ENCODE data around the gene PRPF18. TPM values are rescaled to one million over a fixed set of nuclear protein-coding genes. Genes with fewer than 3 reads are reported as not detected.

Gene PRPF18
- total RNA-seq, 4 donors from 2014 or later: 15.5 to 40.7 (median 27.4) TPM

DNA sequence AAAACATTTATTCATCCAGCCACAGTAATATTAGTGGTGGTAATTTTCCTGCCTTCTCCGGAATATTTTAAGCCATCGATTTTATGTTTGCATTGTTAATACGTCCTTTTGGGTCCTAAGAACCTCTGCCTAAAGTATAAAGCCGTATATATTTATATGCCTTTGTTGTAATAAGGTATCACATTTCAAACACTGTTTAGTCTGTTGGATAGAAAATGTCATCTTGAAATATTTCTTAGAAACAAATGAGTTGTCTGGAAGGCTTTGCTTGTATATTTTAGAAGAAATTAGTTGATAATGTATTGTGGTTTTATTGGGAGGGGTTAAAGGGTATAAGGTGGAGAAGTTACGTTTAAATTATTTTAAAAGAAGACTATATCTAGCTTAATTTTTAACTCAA, 11.1 kb downstream of the PRPF18 start:
- no peak for DNase-seq
- peaks cover 0 to 71% (median 4%) of the 10 kb centered on the region in 3 donors for H3K36me3 ChIP-seq
- 81 to 85% methylated on average over 5 of the region's 5 CpGs for WGBS, 2 donors
- H3K4me3 ChIP-seq: no peak overlapping the region
- TF ChIP-seq, protein P1, sequence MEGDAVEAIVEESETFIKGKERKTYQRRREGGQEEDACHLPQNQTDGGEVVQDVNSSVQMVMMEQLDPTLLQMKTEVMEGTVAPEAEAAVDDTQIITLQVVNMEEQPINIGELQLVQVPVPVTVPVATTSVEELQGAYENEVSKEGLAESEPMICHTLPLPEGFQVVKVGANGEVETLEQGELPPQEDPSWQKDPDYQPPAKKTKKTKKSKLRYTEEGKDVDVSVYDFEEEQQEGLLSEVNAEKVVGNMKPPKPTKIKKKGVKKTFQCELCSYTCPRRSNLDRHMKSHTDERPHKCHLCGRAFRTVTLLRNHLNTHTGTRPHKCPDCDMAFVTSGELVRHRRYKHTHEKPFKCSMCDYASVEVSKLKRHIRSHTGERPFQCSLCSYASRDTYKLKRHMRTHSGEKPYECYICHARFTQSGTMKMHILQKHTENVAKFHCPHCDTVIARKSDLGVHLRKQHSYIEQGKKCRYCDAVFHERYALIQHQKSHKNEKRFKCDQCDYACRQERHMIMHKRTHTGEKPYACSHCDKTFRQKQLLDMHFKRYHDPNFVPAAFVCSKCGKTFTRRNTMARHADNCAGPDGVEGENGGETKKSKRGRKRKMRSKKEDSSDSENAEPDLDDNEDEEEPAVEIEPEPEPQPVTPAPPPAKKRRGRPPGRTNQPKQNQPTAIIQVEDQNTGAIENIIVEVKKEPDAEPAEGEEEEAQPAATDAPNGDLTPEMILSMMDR (IDR thresholded peaks at IDR 0.05): no peak
- no peak for TF ChIP-seq POLR2A (IDR thresholded peaks at IDR 0.05)
- no peaks in the 10 kb centered on the region for H3K4me1 ChIP-seq
- intact Hi-C loops (cut with DNase I): no loop called here
- H3K9me3 ChIP-seq: no peaks in the 10 kb centered on the region
- no peaks in the 10 kb centered on the region for H3K27me3 ChIP-seq
- H3K27ac ChIP-seq: no peak overlapping the region

DNA sequence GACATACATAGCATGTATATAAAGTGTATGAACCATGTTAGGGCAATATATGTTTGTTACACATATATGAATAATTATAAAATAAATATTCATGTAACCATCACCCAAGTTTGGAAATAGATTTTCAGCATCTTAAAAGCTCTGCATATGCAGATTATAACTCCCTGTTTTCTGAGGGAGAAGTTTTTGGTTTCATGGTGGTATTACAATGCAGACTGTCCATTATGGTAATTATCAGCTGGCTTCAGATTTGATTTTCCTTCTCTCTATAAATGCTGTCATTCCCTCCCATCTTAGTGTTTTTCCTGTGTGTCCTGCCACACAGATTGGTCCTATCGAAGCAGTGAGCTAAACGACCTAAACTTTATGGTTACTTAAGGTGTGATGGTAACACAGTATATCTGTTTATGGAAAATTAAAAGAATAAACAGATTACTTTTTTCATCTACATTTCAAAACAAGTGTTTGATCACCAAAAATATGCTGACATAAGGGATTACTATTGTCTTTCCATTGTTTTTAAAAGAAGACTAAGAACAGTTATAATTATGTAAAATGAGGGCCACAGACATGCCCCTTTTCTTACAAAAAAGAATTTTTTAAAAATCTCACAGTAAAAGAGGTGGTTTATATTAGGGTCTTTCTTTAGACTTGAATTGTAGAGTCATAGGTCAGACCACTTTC, 17.7 kb downstream of the PRPF18 start:
- DNase-seq: no peak
- Histone ChIP-seq H3K27me3 (no peaks in the 10 kb centered on the region), H3K4me3 (no peak overlapping the region), H3K36me3 (peaks cover 0 to 88% (median 12%) of the 10 kb centered on the region in 3 donors), H3K27ac (no peak overlapping the region), H3K4me1 (peaks cover 0 to 9% (median 0%) of the 10 kb centered on the region in 3 donors), H3K9me3 (no peaks in the 10 kb centered on the region)
- intact Hi-C loops (cut with DNase I): no loop called here
- 81 to 95% methylated on average over 2 of the region's 2 CpGs for WGBS, 2 donors
- TF ChIP-seq, protein P1 (IDR thresholded peaks at IDR 0.05): no peak
- no peak for TF ChIP-seq POLR2A (IDR thresholded peaks at IDR 0.05)

DNA sequence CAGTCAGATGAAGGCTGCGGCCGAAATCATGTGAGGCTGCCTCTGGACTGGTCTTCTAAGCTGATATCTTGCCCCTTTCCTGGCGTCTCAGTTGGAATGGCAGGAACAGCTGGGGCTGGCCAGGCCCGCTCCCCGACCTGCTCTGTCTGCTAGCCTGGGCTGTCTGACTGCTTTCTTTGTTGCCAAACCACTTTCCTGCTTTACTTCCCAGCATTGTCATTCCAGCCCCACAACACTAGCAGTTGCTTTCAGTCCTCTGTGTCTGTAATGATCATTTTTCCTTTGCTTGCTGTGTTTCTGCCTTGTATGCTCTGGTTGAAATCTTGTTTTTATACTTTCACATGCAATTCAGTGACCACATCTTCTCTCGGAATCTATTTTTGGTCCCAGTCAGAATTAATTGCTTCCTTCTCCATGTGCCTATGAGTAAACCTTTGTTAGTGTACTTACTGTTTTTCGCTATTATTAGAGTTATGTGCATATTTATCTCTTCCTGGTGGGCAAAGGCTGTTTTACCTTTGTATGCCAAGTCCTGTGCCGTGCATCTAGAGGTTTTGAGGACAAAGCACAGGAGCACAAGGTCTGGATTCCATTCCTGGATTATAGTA, 21.6 kb downstream of the PRPF18 start:
- H3K4me3 ChIP-seq: no peak overlapping the region
- no peaks in the 10 kb centered on the region for H3K9me3 ChIP-seq
- H3K27me3 ChIP-seq: no peaks in the 10 kb centered on the region
- H3K36me3 ChIP-seq: peaks cover 0 to 92% (median 15%) of the 10 kb centered on the region in 3 donors
- peak overlapping the region in 1 of 4 donors; percentile 33 for H3K27ac ChIP-seq
- TF ChIP-seq POLR2A (IDR thresholded peaks at IDR 0.05): no peak
- TF ChIP-seq, protein P1 (IDR thresholded peaks at IDR 0.05): no peak
- DNase-seq: no peak
- intact Hi-C loops (cut with DNase I): no loop called here
- peaks cover 0 to 9% (median 0%) of the 10 kb centered on the region in 3 donors for H3K4me1 ChIP-seq
- WGBS, 2 donors: 66 to 71% methylated on average over 8 of the region's 8 CpGs

DNA sequence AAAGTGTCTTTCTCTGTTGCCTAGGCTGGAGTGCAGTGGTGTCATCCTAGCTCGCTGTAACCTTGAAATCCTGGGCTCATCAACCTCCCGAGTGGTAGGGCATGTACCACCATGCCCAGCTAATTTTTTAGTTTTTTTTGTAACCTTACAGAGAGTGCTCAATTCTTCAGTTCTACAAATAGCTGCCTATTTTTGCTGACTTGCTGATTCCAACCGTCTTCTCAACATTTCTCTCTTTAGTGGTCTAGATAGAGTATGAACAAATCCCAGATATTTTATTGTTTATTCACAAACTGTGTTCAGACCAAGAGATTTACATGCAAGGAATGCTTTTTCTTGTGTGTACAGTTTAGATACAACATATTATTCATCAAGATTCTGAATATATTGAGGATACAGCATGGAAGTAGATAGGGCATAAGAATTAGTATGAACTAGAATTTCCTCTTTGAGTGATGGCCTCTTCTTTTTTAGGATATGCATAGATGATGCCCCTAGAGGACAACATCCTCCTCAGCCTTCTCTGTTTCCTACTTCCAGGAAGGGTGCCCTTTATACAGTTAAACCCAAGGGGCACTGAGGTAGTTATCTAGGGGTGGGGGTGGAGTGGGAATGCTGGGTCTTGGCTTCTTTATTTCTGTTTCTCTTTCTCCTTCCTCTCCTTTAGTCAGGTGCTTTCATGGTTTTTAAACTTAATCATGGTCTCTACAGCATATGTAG, 26.0 kb downstream of the PRPF18 start:
- DNase-seq: no peak
- TF ChIP-seq, protein P1 (IDR thresholded peaks at IDR 0.05): no peak
- no peak for TF ChIP-seq POLR2A (IDR thresholded peaks at IDR 0.05)
- intact Hi-C loops (cut with DNase I): no loop called here
- no peak overlapping the region for H3K4me3 ChIP-seq
- peaks cover 0 to 19% (median 0%) of the 10 kb centered on the region in 3 donors for H3K4me1 ChIP-seq
- H3K36me3 ChIP-seq: peaks cover 0 to 97% (median 7%) of the 10 kb centered on the region in 3 donors
- no peaks in the 10 kb centered on the region for H3K9me3 ChIP-seq
- no peaks in the 10 kb centered on the region for H3K27me3 ChIP-seq
- WGBS, 2 donors: 80 to 83% methylated on average over 3 of the region's 3 CpGs
- H3K27ac ChIP-seq: no peak overlapping the region

- intact Hi-C loops (cut with DNase I): no loop called here
- DNase-seq: no peak
- WGBS, 2 donors: 40 to 49% methylated on average over 5 of the region's 5 CpGs
- Histone ChIP-seq H3K27ac (no peak overlapping the region), H3K36me3 (peaks cover 0 to 97% (median 7%) of the 10 kb centered on the region in 3 donors), H3K4me3 (no peak overlapping the region), H3K9me3 (no peaks in the 10 kb centered on the region), H3K4me1 (peaks cover 0 to 12% (median 0%) of the 10 kb centered on the region in 3 donors), H3K27me3 (no peaks in the 10 kb centered on the region)
- no peak for TF ChIP-seq POLR2A (IDR thresholded peaks at IDR 0.05)
- TF ChIP-seq, protein P1 (IDR thresholded peaks at IDR 0.05): peak in 5 of 6 experiments; percentile 12 to 44 (median 26)
Observed at GRCh38 chr10:13613519-13613918, 26.8 kb downstream of the PRPF18 start.
